GM03348 (cell line): Measurements from ENCODE around the gene POU3F3.
A peak's percentile ranks its signal among the peaks of the same experiment; 100 is the strongest.

ENCODE experiments used
- DNase-seq: peaks from one replicate; pipeline ENCODE4 v3.0.0; 2012; ENCODE audit warnings: low spot score

The POU3F3 gene

GRCh38 chr2:104875262-104875661 lies 21.3 kb downstream of the POU3F3 start:
- DNase-seq = no peak

- DNase-seq = no peak
These were observed 23.0 kb downstream of the POU3F3 start for GRCh38 chr2:104876606-104877570.

- DNase-seq = no peak
These were observed 25.1 kb downstream of the POU3F3 start for GRCh38 chr2:104878863-104879512.

GRCh38 chr2:104880076-104880475 lies 26.2 kb downstream of the POU3F3 start:
- DNase-seq = no peak

GRCh38 chr2:104883357-104883756 lies 29.4 kb downstream of the POU3F3 start:
- DNase-seq = no peak

- no peak for DNase-seq
These were observed 31.3 kb downstream of the POU3F3 start for GRCh38 chr2:104885119-104885782.

- no peak for DNase-seq
These were observed 33.8 kb downstream of the POU3F3 start for GRCh38 chr2:104887676-104888075.

- no peak for DNase-seq
These were observed 34.8 kb downstream of the POU3F3 start for GRCh38 chr2:104888489-104889258.

GRCh38 chr2:104889291-104889959 lies 35.5 kb downstream of the POU3F3 start:
- DNase-seq = no peak

GRCh38 chr2:104889960-104890684 lies 36.2 kb downstream of the POU3F3 start:
- DNase-seq = no peak

GRCh38 chr2:104890685-104891069 lies 36.8 kb downstream of the POU3F3 start:
- no peak for DNase-seq

- DNase-seq = no peak
These were observed 37.2 kb downstream of the POU3F3 start for GRCh38 chr2:104891145-104891544.

GRCh38 chr2:104896446-104896845 lies 42.5 kb downstream of the POU3F3 start:
- no peak for DNase-seq

GRCh38 chr2:104897515-104898184 lies 43.7 kb downstream of the POU3F3 start:
- DNase-seq = peak; percentile 14

GRCh38 chr2:104900608-104901007 lies 46.7 kb downstream of the POU3F3 start:
- DNase-seq = no peak

- no peak for DNase-seq
These were observed 47.3 kb downstream of the POU3F3 start for GRCh38 chr2:104901037-104901881.

GRCh38 chr2:104902317-104902716 lies 48.4 kb downstream of the POU3F3 start:
- DNase-seq = no peak
